Gastroesophageal sphincter (tissue), 4 donors: ENCODE data around the gene MDGA2. TPM values are rescaled to one million over a fixed set of nuclear protein-coding genes. Genes with fewer than 3 reads are reported as not detected.
"Not testable (repeated sequence)": the region's sequence is repeated elsewhere in the genome, so short reads cannot be mapped to it uniquely, and the experiment has no call there.

Experiments
- ATAC-seq: fragments of 150-250 bp; one replicate; pipeline ENCODE4 v1.9.1; 2016; ENCODE audit warnings: mild to moderate bottlenecking, moderate library complexity
- H3K27ac ChIP-seq, 4 donors: fragments of 200-600 bp; sonication (generic) in 3 of 4; 1 replicate in 3 of 4; 2 replicates in 1 of 4; pipeline ENCODE4 v1.5.1; 2016 to 2019
- H3K27me3 ChIP-seq: fragments of 200-600 bp; sonication (generic); one replicate; pipeline ENCODE4 v1.5.1; 2019
- H3K36me3 ChIP-seq, 2 donors: fragments of 200-600 bp; sonication (generic); one replicate each; pipeline ENCODE4 v1.5.1; 2019; ENCODE audit warnings: control low read depth in 1 of 2
- H3K4me1 ChIP-seq, 3 donors: fragments of 200-600 bp; sonication (generic); 1 replicate in 2 of 3; 2 replicates in 1 of 3; pipeline ENCODE4 v1.5.1; 2016 to 2019; ENCODE audit warnings: control low read depth in 2 of 3
- H3K4me3 ChIP-seq, 2 donors: fragments of 200-600 bp; sonication (generic); one replicate each; pipeline ENCODE4 v1.5.1; 2019; ENCODE audit warnings: mild to moderate bottlenecking in 1 of 2, moderate library complexity in 1 of 2
- H3K9me3 ChIP-seq, 3 donors: fragments of 200-600 bp; sonication (generic); one replicate each; pipeline ENCODE4 v1.5.1; 2017 to 2019; ENCODE audit warnings: control low read depth in 2 of 3
- EP300 ChIP-seq: sonication (generic); formaldehyde crosslinking; IDR thresholded peaks from one replicate; pipeline ENCODE4 v1.6.1; 2017; ENCODE audit warnings: antibody characterized with exemption, mild to moderate bottlenecking
- POLR2A ChIP-seq, 2 donors: fragments of 450-650 bp; IDR thresholded peaks; one replicate each; pipeline ENCODE4 v1.6.1; 2017; ENCODE audit warnings: antibody characterized with exemption in 2 of 2, mild to moderate bottlenecking in 2 of 2, moderate library complexity in 1 of 2
- POLR2AphosphoS5 ChIP-seq: sonication (generic); formaldehyde crosslinking; IDR thresholded peaks from one replicate; pipeline ENCODE4 v1.6.1; 2017; ENCODE audit warnings: antibody characterized with exemption
- WGBS, 2 donors: methylation state at CpG; one replicate each; pipeline ENCODE4 v1.1.5; 2018; ENCODE audit warnings: low coverage in 1 of 2; 5-methylcytosine and 5-hydroxymethylcytosine counted together
- total RNA-seq, 4 donors: library from RNA; depleted of rRNA; stranded (reverse); fragments of >200 nt; gene quantifications; one replicate each; pipeline ENCODE4 v1.1.0, GENCODE V29; 2016
- TF ChIP-seq, protein P1 (sequence below), 4 experiments: fragments of 200-600 bp in 2 of 4; fragments of 450-650 bp in 2 of 4; sonication (generic) in 1 of 4; IDR thresholded peaks; one replicate each; pipeline ENCODE4 v1.5.1; 2017 to 2019; ENCODE audit warnings: antibody characterized with exemption in 4 of 4, mild to moderate bottlenecking in 2 of 4, moderate library complexity in 2 of 4

MDGA2 gene
- total RNA-seq, 4 donors from 2014 or later, result 0.40 TPM; not detected in 3

DNA sequence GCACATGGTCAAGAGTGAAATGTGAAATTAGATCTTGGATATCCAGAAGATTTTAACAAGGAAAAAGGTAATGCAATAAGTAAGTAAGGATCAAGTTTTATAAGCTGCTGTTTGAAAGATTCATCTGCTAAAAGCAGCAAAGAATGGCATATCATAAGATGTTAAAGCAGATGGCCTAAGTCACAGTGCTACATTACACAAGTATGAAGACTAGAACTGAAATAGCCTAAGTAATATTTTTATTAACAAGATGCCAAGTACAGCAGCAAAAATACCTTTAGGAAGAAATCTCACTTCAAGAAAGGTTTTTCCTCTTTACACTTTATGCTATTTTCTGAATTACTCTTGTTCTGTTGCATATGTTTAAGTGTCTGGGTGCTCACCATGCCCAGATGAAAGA, 414.1 kb downstream of the MDGA2 start:
- Histone ChIP-seq H3K27ac (no peak overlapping the region), H3K27me3 (no peaks in the 10 kb centered on the region), H3K9me3 (no peaks in the 10 kb centered on the region), H3K4me3 (no peak overlapping the region), H3K4me1 (no peaks in the 10 kb centered on the region), H3K36me3 (no peaks in the 10 kb centered on the region)
- ATAC-seq, result no peak
- TF ChIP-seq EP300 (no peak), POLR2AphosphoS5 (no peak), POLR2A (IDR thresholded peaks at IDR 0.05) (no peak)
- TF ChIP-seq, protein P1, sequence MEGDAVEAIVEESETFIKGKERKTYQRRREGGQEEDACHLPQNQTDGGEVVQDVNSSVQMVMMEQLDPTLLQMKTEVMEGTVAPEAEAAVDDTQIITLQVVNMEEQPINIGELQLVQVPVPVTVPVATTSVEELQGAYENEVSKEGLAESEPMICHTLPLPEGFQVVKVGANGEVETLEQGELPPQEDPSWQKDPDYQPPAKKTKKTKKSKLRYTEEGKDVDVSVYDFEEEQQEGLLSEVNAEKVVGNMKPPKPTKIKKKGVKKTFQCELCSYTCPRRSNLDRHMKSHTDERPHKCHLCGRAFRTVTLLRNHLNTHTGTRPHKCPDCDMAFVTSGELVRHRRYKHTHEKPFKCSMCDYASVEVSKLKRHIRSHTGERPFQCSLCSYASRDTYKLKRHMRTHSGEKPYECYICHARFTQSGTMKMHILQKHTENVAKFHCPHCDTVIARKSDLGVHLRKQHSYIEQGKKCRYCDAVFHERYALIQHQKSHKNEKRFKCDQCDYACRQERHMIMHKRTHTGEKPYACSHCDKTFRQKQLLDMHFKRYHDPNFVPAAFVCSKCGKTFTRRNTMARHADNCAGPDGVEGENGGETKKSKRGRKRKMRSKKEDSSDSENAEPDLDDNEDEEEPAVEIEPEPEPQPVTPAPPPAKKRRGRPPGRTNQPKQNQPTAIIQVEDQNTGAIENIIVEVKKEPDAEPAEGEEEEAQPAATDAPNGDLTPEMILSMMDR (IDR thresholded peaks at IDR 0.05), result no peak

DNA sequence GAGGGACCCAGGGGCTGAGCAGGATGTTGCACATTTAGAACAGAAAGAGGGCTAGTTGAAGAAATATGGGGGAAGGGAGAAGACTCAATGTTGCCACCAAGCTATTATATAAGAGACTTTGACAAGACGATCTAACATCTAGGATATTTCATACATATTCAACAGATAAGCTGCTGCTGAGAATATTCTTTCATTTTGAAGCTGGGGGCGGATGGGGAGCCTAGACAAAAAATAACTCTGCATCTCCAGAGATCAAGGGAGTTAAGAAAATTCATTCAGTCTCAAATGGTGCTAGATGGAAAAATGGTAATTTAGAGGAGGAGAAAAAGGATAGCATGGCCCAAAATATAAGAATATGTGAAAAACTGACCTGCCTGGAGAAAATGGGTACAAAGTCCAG, 415.6 kb downstream of the MDGA2 start:
- Histone ChIP-seq H3K4me1 (no peaks in the 10 kb centered on the region), H3K27me3 (no peaks in the 10 kb centered on the region), H3K36me3 (no peaks in the 10 kb centered on the region), H3K9me3 (no peaks in the 10 kb centered on the region), H3K27ac (no peak overlapping the region), H3K4me3 (no peak overlapping the region)
- 83 to 94% methylated on average over 2 of the region's 2 CpGs for WGBS, 2 donors
- TF ChIP-seq EP300, result no peak
- no peak for TF ChIP-seq POLR2A (IDR thresholded peaks at IDR 0.05)
- TF ChIP-seq, protein P1 (IDR thresholded peaks at IDR 0.05), result no peak
- no peak for TF ChIP-seq POLR2AphosphoS5
- ATAC-seq, result no peak

DNA sequence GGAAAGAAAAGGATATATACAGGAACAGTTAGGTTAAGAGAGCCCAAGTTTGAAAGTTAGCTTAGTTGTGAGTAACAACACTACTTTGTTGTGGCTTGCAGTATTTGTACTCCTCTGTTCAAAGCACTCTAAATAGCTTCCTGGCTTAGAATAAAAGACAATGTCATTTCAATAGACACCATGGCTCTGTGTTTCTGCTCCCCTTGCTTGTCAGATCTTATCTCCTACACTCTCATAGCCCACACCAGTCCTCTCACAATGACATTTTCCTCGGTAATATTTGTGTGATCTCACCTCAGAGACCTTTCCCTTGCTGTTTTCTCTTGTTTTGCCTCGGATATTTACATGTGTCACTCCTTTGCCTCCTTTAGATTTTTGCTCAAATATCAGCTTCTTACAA, 418.4 kb downstream of the MDGA2 start:
- Histone ChIP-seq H3K27ac (no peak overlapping the region), H3K27me3 (no peaks in the 10 kb centered on the region), H3K4me1 (no peaks in the 10 kb centered on the region), H3K4me3 (no peak overlapping the region), H3K36me3 (no peaks in the 10 kb centered on the region), H3K9me3 (no peaks in the 10 kb centered on the region)
- ATAC-seq, result no peak
- WGBS, 2 donors, result 58 to 72% methylated on average over 2 of the region's 2 CpGs
- TF ChIP-seq, protein P1 (IDR thresholded peaks at IDR 0.05), result no peak
- TF ChIP-seq POLR2A (IDR thresholded peaks at IDR 0.05) (no peak), EP300 (no peak), POLR2AphosphoS5 (no peak)

DNA sequence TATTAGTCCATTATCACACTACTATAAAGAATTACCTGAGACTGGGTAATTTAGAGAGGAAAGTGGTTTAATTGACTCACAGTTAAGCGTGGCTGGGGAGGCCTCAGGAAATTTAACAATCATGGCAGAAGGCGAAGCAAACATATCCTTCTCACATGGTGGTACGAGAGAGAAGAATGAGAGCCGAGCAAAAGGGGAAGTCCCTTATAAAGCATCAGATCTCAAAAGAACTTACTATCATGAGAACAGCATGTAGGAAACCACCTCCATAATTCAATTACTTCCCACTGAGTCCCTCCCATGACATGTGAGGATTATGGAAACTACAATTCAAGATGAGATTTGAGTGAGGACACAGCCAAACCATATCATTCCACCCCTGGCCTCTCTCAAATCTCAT, 422.6 kb downstream of the MDGA2 start:
- H3K27me3 ChIP-seq, result no peaks in the 10 kb centered on the region
- 74 to 90% methylated on average over 4 of the region's 4 CpGs for WGBS, 2 donors
- no peaks in the 10 kb centered on the region for H3K4me1 ChIP-seq
- no peak for TF ChIP-seq POLR2AphosphoS5
- no peak for TF ChIP-seq POLR2A (IDR thresholded peaks at IDR 0.05)
- TF ChIP-seq, protein P1 (IDR thresholded peaks at IDR 0.05), result no peak
- TF ChIP-seq EP300, result no peak
- ATAC-seq, result no peak
- H3K4me3 ChIP-seq, result no peak overlapping the region
- H3K36me3 ChIP-seq, result no peaks in the 10 kb centered on the region
- H3K9me3 ChIP-seq, result no peaks in the 10 kb centered on the region
- no peak overlapping the region for H3K27ac ChIP-seq

DNA sequence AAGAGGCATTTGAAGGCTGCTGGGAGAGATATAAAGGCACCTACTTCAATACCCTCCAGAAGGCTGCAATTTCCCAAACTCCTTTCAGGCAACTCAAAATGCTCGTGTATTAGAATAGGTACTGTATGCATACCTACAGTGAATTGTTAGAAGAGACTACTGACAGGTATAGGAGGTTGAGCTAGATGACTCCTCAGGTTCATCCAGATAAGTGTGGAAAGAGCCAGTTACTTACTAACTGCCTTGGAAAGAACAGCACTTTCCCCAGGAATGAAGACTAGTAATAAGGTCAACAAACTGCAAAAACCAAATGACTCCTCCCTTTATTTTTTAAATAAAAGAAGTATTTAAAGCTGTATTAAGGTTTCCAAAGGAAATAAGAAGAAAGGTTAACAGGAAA, 429.0 kb downstream of the MDGA2 start:
- 57 to 83% methylated on average over 1 of the region's 1 CpG for WGBS, 2 donors
- TF ChIP-seq, protein P1 (IDR thresholded peaks at IDR 0.05), result no peak
- TF ChIP-seq POLR2A (IDR thresholded peaks at IDR 0.05) (no peak), POLR2AphosphoS5 (no peak), EP300 (no peak)
- no peaks in the 10 kb centered on the region for H3K36me3 ChIP-seq
- no peak for ATAC-seq
- no peaks in the 10 kb centered on the region for H3K27me3 ChIP-seq
- no peaks in the 10 kb centered on the region for H3K4me1 ChIP-seq
- H3K9me3 ChIP-seq, result no peaks in the 10 kb centered on the region
- no peak overlapping the region for H3K27ac ChIP-seq
- no peak overlapping the region for H3K4me3 ChIP-seq

DNA sequence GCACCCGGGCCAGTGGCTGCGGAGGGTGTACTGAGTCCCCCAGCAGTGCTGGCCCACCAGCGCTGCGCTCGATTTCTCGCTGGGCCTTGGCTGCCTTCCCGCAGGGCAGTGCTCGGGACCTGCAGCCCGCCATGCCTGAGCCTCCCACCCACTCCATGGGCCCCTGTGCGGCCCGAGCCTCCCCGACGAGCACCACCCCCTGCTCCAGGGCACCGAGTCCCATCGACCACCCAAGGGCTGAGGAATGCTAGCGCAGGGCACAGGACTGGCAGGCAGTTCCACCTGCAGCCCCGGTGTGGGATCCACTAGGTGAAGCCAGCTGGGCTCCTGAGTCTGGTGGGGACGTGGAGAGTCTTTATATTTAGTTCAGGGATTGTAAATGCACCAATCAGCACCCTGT, 432.8 kb downstream of the MDGA2 start:
- not testable (repeated sequence) for H3K4me1 ChIP-seq, ATAC-seq, H3K36me3 ChIP-seq, H3K27me3 ChIP-seq, H3K27ac ChIP-seq, H3K4me3 ChIP-seq, H3K9me3 ChIP-seq
- WGBS, 2 donors, result 80% methylated on average over 4 of the region's 18 CpGs; no CpG with 5 or more reads in 1 of the 2 donors
